ENCODE measurements around the gene RTRAF. TPM values are rescaled to one million over a fixed set of nuclear protein-coding genes. Genes with fewer than 3 reads are reported as not detected.
A peak's percentile ranks its signal among the peaks of the same experiment; 100 is the strongest.

Gene RTRAF
- total RNA-seq, 1 experiment from 2014 or later, result 111 TPM

- Histone ChIP-seq H3K4me3 (no peak overlapping the region), H3K4me1 (replicated peaks) (no peaks in the 10 kb centered on the region), H3K27ac (no peak overlapping the region), H3K27me3 (replicated peaks) (no peaks in the 10 kb centered on the region), H3K36me3 (no peaks in the 10 kb centered on the region), H3K9me3 (replicated peaks) (no peaks in the 10 kb centered on the region)
- no peak for DNase-seq (ENCODE audit: low read depth in 1 of 2, low spot score in 2 of 2)
Measured at GRCh38 chr14:51972566-51972965, 16.8 kb upstream of the RTRAF start.

DNA sequence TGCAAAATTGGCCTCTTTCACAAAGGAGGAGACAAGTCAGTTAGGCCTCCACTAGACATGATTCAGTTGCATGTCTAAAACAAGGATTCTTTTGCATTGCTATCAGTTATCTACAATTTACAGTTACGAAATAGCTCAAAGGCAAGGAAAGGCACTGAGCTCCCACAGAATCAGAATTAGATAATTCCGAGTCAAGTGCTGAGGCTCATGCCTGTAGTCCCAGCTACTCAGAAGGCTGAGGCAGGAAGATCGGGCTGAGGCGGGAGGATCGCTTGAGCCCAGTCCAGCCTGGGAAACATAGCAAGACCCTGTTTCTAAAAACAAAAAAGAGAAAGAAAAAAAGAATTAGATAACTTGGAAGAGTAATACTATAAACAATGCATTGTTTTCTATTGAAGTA, 12.3 kb upstream of the RTRAF start:
- H3K4me3 ChIP-seq, result no peak overlapping the region
- H3K27me3 ChIP-seq (replicated peaks), result no peaks in the 10 kb centered on the region
- no peak overlapping the region for H3K27ac ChIP-seq
- H3K4me1 ChIP-seq (replicated peaks), result no peaks in the 10 kb centered on the region
- no peak for DNase-seq (ENCODE audit: low read depth in 1 of 2, low spot score in 2 of 2)
- no peaks in the 10 kb centered on the region for H3K9me3 ChIP-seq (replicated peaks)
- H3K36me3 ChIP-seq, result no peaks in the 10 kb centered on the region

GRCh38 chr14:51978681-51979085, 10.7 kb upstream of the RTRAF start:
- Histone ChIP-seq H3K27ac (no peak overlapping the region), H3K27me3 (replicated peaks) (no peaks in the 10 kb centered on the region), H3K4me1 (replicated peaks) (no peaks in the 10 kb centered on the region), H3K9me3 (replicated peaks) (no peaks in the 10 kb centered on the region), H3K4me3 (no peak overlapping the region), H3K36me3 (no peaks in the 10 kb centered on the region)
- no peak for DNase-seq (ENCODE audit: low read depth in 1 of 2, low spot score in 2 of 2)

DNA sequence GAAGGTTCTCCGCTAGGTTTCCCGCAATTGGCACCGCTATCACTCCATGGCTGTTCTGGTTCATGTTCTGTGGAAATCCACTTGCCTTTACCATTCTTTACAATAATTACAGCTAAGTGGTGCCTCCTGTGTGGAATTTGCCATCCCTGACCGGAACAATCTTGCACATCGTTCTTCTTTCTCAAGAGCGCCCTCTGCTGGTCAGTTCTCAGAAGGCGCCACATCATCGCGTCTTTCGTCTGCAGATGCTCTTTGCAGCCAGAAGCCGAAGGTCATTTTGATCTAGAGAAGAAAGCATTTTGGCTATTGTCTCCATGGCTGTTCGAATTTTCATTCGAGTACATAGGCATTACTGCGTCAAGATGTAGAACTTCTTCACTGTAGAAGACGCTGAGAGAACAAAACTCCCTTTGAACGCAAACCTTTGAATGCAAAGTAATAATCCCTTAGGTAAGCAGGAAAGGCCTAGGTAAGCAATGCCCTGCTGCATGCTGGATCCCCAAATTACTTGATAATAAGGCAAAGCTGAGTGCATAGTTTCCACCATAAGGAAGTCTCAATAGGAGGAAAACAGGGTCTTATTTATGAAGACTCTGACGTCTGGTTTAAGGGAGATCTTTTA, 10.1 kb upstream of the RTRAF start:
- no peak overlapping the region for H3K27ac ChIP-seq

DNA sequence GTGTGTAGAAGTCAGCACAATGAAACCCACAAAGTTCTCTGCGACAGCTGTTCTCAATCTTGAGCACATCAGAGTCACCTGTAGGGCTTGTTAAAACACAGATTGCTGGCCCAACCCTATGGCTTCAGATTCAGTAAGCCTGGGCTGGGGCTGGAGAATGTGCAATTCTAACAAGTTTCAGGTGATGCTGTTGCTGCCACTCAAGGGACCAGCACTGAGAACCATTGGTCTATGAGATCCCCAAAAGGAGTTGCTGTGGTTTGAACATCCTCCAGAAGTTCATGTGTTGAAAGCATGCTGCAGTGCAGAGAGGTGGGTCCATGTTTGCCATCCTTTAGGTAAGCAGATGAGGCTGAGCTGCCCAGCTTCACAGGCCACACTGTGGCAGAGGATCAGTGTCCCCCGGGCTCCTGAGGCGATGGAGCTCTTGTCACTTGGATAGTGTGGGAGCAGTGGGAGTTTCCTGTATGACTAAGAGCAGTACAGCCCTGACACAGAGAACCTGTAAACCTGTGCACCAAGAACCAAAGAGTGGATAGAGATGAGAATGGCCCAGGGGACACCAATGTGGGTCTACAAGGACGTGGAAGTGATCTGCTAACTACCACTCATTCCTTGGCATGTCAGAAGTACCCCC, 8.0 kb upstream of the RTRAF start:
- Histone ChIP-seq H3K4me3 (no peak overlapping the region), H3K27me3 (replicated peaks) (no peaks in the 10 kb centered on the region), H3K4me1 (replicated peaks) (no peaks in the 10 kb centered on the region), H3K27ac (no peak overlapping the region), H3K36me3 (no peaks in the 10 kb centered on the region), H3K9me3 (replicated peaks) (no peaks in the 10 kb centered on the region)
- no peak for DNase-seq (ENCODE audit: low read depth in 1 of 2, low spot score in 2 of 2)

More for the DNA sequence above, 10.1 kb upstream of the RTRAF start:
- no peaks in the 10 kb centered on the region for H3K9me3 ChIP-seq (replicated peaks)
- H3K36me3 ChIP-seq, result no peaks in the 10 kb centered on the region
- no peaks in the 10 kb centered on the region for H3K27me3 ChIP-seq (replicated peaks)
- DNase-seq (ENCODE audit: low read depth in 1 of 2, low spot score in 2 of 2), result peak; percentile 61 to 77
- no peaks in the 10 kb centered on the region for H3K4me1 ChIP-seq (replicated peaks)
- H3K4me3 ChIP-seq, result no peak overlapping the region

DNA sequence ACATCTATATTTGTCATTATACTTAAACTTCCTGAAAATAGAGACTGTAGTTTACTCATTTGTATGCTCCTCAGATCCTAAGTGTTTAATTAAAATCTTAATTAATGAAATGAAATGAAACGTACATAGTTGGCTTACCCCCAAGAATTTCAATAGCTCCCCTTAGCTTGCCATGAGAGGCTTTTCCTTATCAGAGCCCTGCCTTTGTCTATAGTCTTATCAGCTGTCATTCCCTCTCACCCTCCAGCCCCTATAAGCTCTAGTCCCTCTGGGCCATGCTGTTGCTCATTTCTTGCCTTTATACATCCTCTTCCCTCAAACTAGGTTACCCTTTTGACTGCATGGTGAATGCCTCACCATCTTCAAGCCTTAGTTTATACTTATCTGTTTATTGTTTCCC, 1.1 kb upstream of the RTRAF start:
- no peak for DNase-seq (ENCODE audit: low read depth in 1 of 2, low spot score in 2 of 2)
- Histone ChIP-seq H3K27ac (no peak overlapping the region), H3K27me3 (replicated peaks) (no peaks in the 10 kb centered on the region), H3K4me1 (replicated peaks) (no peaks in the 10 kb centered on the region), H3K4me3 (no peak overlapping the region), H3K36me3 (peaks cover 25% of the 10 kb centered on the region), H3K9me3 (replicated peaks) (no peaks in the 10 kb centered on the region)

- no peaks in the 10 kb centered on the region for H3K27me3 ChIP-seq (replicated peaks)
- no peaks in the 10 kb centered on the region for H3K9me3 ChIP-seq (replicated peaks)
- H3K4me3 ChIP-seq, result peak overlapping the region; percentile 83
- no peak for DNase-seq (ENCODE audit: low read depth in 1 of 2, low spot score in 2 of 2)
- peaks cover 48% of the 10 kb centered on the region for H3K36me3 ChIP-seq
- no peaks in the 10 kb centered on the region for H3K4me1 ChIP-seq (replicated peaks)
- H3K27ac ChIP-seq, result no peak overlapping the region
Measured at GRCh38 chr14:51990488-51990887, 1.1 kb downstream of the RTRAF start.

- H3K9me3 ChIP-seq (replicated peaks), result no peaks in the 10 kb centered on the region
- peaks cover 73% of the 10 kb centered on the region for H3K36me3 ChIP-seq
- H3K4me1 ChIP-seq (replicated peaks), result no peaks in the 10 kb centered on the region
- no peaks in the 10 kb centered on the region for H3K27me3 ChIP-seq (replicated peaks)
- H3K4me3 ChIP-seq, result no peak overlapping the region
- H3K27ac ChIP-seq, result no peak overlapping the region
- DNase-seq (ENCODE audit: low read depth in 1 of 2, low spot score in 2 of 2), result no peak
Measured at GRCh38 chr14:51993285-51993920, 4.1 kb downstream of the RTRAF start.

DNA sequence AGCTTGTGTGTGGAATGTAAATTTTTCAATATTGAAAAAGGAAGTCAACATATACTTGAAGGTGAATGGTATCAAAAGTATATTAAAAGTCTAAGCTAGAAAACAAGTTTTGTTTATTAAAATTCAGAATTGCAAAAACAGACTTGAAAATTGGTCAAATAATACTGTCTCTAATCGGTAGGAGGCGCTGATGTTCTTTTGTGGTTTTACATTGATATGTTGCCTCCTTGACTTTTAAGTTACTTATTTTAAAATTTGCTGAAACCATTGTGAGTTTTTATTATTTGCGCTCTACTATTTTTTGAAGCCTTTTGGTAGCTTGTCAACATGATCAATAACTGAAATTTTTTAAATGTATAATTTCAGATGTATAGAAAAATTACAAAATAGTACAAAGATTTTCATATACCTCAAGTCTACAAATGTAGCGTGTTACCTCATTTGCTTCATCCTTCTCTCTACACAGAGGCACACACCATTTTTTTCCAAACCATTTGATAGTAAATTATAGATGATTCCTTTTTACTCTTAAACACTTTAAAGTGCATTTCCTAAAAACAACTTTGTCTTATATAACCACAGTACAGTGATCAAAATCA, 6.9 kb downstream of the RTRAF start:
- Histone ChIP-seq H3K4me1 (replicated peaks) (no peaks in the 10 kb centered on the region), H3K9me3 (replicated peaks) (no peaks in the 10 kb centered on the region), H3K4me3 (no peak overlapping the region), H3K36me3 (peaks cover 92% of the 10 kb centered on the region), H3K27me3 (replicated peaks) (no peaks in the 10 kb centered on the region), H3K27ac (no peak overlapping the region)
- DNase-seq (ENCODE audit: low read depth in 1 of 2, low spot score in 2 of 2), result peak in 1 of 2 experiments; percentile 16

- no peak for DNase-seq (ENCODE audit: low read depth in 1 of 2, low spot score in 2 of 2)
- no peaks in the 10 kb centered on the region for H3K9me3 ChIP-seq (replicated peaks)
- no peaks in the 10 kb centered on the region for H3K4me1 ChIP-seq (replicated peaks)
- no peaks in the 10 kb centered on the region for H3K27me3 ChIP-seq (replicated peaks)
- no peak overlapping the region for H3K27ac ChIP-seq
- H3K4me3 ChIP-seq, result no peak overlapping the region
- peaks cover 93% of the 10 kb centered on the region for H3K36me3 ChIP-seq
Measured at GRCh38 chr14:51998348-51998747, 9.0 kb downstream of the RTRAF start.

- H3K4me1 ChIP-seq (replicated peaks), result no peaks in the 10 kb centered on the region
- H3K9me3 ChIP-seq (replicated peaks), result no peaks in the 10 kb centered on the region
- no peak overlapping the region for H3K4me3 ChIP-seq
- peaks cover 93% of the 10 kb centered on the region for H3K36me3 ChIP-seq
- no peaks in the 10 kb centered on the region for H3K27me3 ChIP-seq (replicated peaks)
- H3K27ac ChIP-seq, result no peak overlapping the region
- no peak for DNase-seq (ENCODE audit: low read depth in 1 of 2, low spot score in 2 of 2)
Measured at GRCh38 chr14:51999084-51999483, 9.7 kb downstream of the RTRAF start.

GRCh38 chr14:52000019-52000582, 10.8 kb downstream of the RTRAF start:
- H3K27me3 ChIP-seq (replicated peaks), result no peaks in the 10 kb centered on the region
- no peaks in the 10 kb centered on the region for H3K9me3 ChIP-seq (replicated peaks)
- no peak overlapping the region; the same call in 1 of the 2 replicates for H3K27ac ChIP-seq
- no peak for DNase-seq (ENCODE audit: low read depth in 1 of 2, low spot score in 2 of 2)
- peaks cover 93% of the 10 kb centered on the region for H3K36me3 ChIP-seq
- H3K4me1 ChIP-seq (replicated peaks), result no peaks in the 10 kb centered on the region
- H3K4me3 ChIP-seq, result no peak overlapping the region

GRCh38 chr14:52000696-52001095, 11.3 kb downstream of the RTRAF start:
- H3K27ac ChIP-seq, result no peak overlapping the region
- no peak for DNase-seq (ENCODE audit: low read depth in 1 of 2, low spot score in 2 of 2)
- H3K27me3 ChIP-seq (replicated peaks), result no peaks in the 10 kb centered on the region
- H3K36me3 ChIP-seq, result peaks cover 93% of the 10 kb centered on the region
- no peak overlapping the region for H3K4me3 ChIP-seq
- H3K4me1 ChIP-seq (replicated peaks), result no peaks in the 10 kb centered on the region
- no peaks in the 10 kb centered on the region for H3K9me3 ChIP-seq (replicated peaks)

- DNase-seq (ENCODE audit: low read depth in 1 of 2, low spot score in 2 of 2), result no peak
- Histone ChIP-seq H3K27me3 (replicated peaks) (no peaks in the 10 kb centered on the region), H3K9me3 (replicated peaks) (no peaks in the 10 kb centered on the region), H3K27ac (no peak overlapping the region), H3K4me1 (replicated peaks) (no peaks in the 10 kb centered on the region), H3K36me3 (peaks cover 91% of the 10 kb centered on the region), H3K4me3 (no peak overlapping the region)
Measured at GRCh38 chr14:52002542-52002941, 13.2 kb downstream of the RTRAF start.
